ENCODE measurements around the gene TEAD3. TPM values are rescaled to one million over a fixed set of nuclear protein-coding genes. Genes with fewer than 3 reads are reported as not detected.

The TEAD3 gene
- total and polyA plus RNA-seq, 12 donors = 27.9 to 54.4 (median 34.4) TPM

GRCh38 chr6:35428421-35429149 is 68.3 kb downstream of the TEAD3 start:
- peaks cover 0 to 42% (median 20%) of the 10 kb centered on the region in 9 donors for H3K36me3 ChIP-seq
- intact Hi-C loops (cut with DNase I) = no loop called here
- H3K27me3 ChIP-seq = no peaks in the 10 kb centered on the region
- no peak for ATAC-seq
- H3K9me3 ChIP-seq = peaks cover 0 to 30% (median 14%) of the 10 kb centered on the region in 11 donors
- no peak for TF ChIP-seq CTCF (IDR thresholded peaks at IDR 0.05)
- H3K27ac ChIP-seq = no peak overlapping the region
- no peak overlapping the region for H3K4me3 ChIP-seq
- H3K4me1 ChIP-seq = peaks cover 0 to 16% (median 0%) of the 10 kb centered on the region in 9 donors
- DNase-seq = no peak
- WGBS, 2 donors = 87 to 90% methylated on average over 10 of the region's 10 CpGs

GRCh38 chr6:35427851-35428321 is 69.0 kb downstream of the TEAD3 start:
- TF ChIP-seq CTCF (IDR thresholded peaks at IDR 0.05) = no peak
- WGBS, 2 donors = 82 to 83% methylated on average over 9 of the region's 9 CpGs
- Histone ChIP-seq H3K27me3 (no peaks in the 10 kb centered on the region), H3K4me1 (peaks cover 0 to 16% (median 0%) of the 10 kb centered on the region in 9 donors), H3K27ac (no peak overlapping the region), H3K9me3 (peaks cover 0 to 30% (median 14%) of the 10 kb centered on the region in 11 donors), H3K36me3 (peaks cover 0 to 49% (median 21%) of the 10 kb centered on the region in 9 donors), H3K4me3 (no peak overlapping the region)
- intact Hi-C loops (cut with DNase I) = no loop called here
- DNase-seq (no peak), ATAC-seq (no peak)

GRCh38 chr6:35427435-35427834 is 69.4 kb downstream of the TEAD3 start:
- TF ChIP-seq CTCF (IDR thresholded peaks at IDR 0.05) = no peak
- intact Hi-C loops (cut with DNase I) = no loop called here
- peaks cover 0 to 30% (median 14%) of the 10 kb centered on the region in 11 donors for H3K9me3 ChIP-seq
- no peaks in the 10 kb centered on the region for H3K27me3 ChIP-seq
- no peak for DNase-seq
- H3K27ac ChIP-seq = no peak overlapping the region
- WGBS, 2 donors = 96 to 97% methylated on average over 5 of the region's 5 CpGs
- ATAC-seq = peak in 3 of 8 donors; percentile 13 to 57 (median 21)
- H3K36me3 ChIP-seq = peaks cover 0 to 52% (median 23%) of the 10 kb centered on the region in 9 donors
- peaks cover 0 to 16% (median 0%) of the 10 kb centered on the region in 9 donors for H3K4me1 ChIP-seq
- H3K4me3 ChIP-seq = no peak overlapping the region

GRCh38 chr6:35426074-35426473 is 70.8 kb downstream of the TEAD3 start:
- 63 to 73% methylated on average over 8 of the region's 8 CpGs for WGBS, 2 donors
- H3K27me3 ChIP-seq = no peaks in the 10 kb centered on the region
- H3K4me1 ChIP-seq = peaks cover 0 to 16% (median 0%) of the 10 kb centered on the region in 9 donors
- H3K27ac ChIP-seq = peak overlapping the region in 1 of 10 donors; percentile 31
- TF ChIP-seq CTCF (IDR thresholded peaks at IDR 0.05) = no peak
- peaks cover 0 to 64% (median 31%) of the 10 kb centered on the region in 9 donors for H3K36me3 ChIP-seq
- ATAC-seq (peak in 6 of 8 donors; percentile 31 to 61 (median 50)), DNase-seq (no peak)
- H3K9me3 ChIP-seq = peaks cover 0 to 30% (median 14%) of the 10 kb centered on the region in 11 donors
- no peak overlapping the region for H3K4me3 ChIP-seq
- intact Hi-C loops (cut with DNase I) = no loop called here

Measured in heart right ventricle (tissue), 16 donors.